Bronchial epithelial cell (primary cell): ENCODE measurements around the gene RGS6. TPM values are rescaled to one million over a fixed set of nuclear protein-coding genes. Genes with fewer than 3 reads are reported as not detected.

Source experiments
- DNase-seq: peaks from one replicate; pipeline ENCODE4 v3.0.0-alpha.2; 2010; ENCODE audit warnings: low read depth
- FAIRE-seq: peaks from 2 replicates; lab custom pipeline; 2011; peaks lifted over from hg19 to GRCh38; lab: Jason Lieb, UNC
- H3K27me3 ChIP-seq: 2 replicates; pipeline ENCODE4 v1.5.1; 2011; ENCODE audit warnings: low read length; ENCODE audit not compliant: control insufficient read depth, insufficient read depth
- H3K36me3 ChIP-seq: 2 replicates; pipeline ENCODE4 v1.5.1; 2011; ENCODE audit warnings: low read length; ENCODE audit not compliant: control insufficient read depth, insufficient read depth
- H3K4me3 ChIP-seq: 2 replicates; pipeline ENCODE4 v1.5.1; 2011; ENCODE audit warnings: mild to moderate bottlenecking, low read depth, low read length, control low read depth
- total RNA-seq: library from RNA; depleted of rRNA; stranded (reverse); fragments of >200 nt; gene quantifications from 2 replicates; pipeline ENCODE4 v1.2.1, GENCODE V29; 2014
- TF ChIP-seq, protein P1 (sequence below): IDR thresholded peaks from 2 replicates; pipeline ENCODE4 v1.5.1; 2011; ENCODE audit warnings: mild to moderate bottlenecking, moderate library complexity, low read length, control low read depth, inconsistent platforms; ENCODE audit not compliant: insufficient read depth, severe bottlenecking

Gene RGS6
- total RNA-seq, 1 donor from 2014 or later, result not detected

DNA sequence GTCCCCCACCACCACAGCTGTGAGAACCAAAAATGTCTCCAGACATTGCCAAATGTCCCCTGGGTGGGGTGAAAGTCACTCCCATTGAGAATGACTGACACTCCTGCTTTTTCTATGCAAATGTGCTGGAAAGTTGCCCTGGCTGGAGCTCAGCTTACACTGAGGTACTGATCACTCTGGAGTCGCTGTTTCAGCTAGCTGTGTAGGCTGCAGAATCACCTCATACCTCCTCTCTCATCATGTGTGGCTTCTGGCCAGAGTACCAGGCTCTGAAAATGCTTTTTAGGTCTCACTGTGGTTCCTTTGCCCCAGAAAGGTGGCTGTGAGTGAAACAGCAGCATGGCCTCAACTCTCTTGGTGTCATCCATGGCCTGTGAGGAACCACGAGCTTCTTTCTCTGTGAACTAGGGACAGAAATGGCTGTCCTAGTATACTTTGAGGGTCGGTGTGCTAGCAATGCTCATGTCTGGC lies 547.3 kb downstream of the RGS6 start:
- FAIRE-seq, result no peak
- no peaks in the 10 kb centered on the region for H3K27me3 ChIP-seq
- H3K4me3 ChIP-seq, result no peak overlapping the region
- TF ChIP-seq, protein P1, sequence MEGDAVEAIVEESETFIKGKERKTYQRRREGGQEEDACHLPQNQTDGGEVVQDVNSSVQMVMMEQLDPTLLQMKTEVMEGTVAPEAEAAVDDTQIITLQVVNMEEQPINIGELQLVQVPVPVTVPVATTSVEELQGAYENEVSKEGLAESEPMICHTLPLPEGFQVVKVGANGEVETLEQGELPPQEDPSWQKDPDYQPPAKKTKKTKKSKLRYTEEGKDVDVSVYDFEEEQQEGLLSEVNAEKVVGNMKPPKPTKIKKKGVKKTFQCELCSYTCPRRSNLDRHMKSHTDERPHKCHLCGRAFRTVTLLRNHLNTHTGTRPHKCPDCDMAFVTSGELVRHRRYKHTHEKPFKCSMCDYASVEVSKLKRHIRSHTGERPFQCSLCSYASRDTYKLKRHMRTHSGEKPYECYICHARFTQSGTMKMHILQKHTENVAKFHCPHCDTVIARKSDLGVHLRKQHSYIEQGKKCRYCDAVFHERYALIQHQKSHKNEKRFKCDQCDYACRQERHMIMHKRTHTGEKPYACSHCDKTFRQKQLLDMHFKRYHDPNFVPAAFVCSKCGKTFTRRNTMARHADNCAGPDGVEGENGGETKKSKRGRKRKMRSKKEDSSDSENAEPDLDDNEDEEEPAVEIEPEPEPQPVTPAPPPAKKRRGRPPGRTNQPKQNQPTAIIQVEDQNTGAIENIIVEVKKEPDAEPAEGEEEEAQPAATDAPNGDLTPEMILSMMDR, result no peak
- no peak for DNase-seq
- no peaks in the 10 kb centered on the region for H3K36me3 ChIP-seq

DNA sequence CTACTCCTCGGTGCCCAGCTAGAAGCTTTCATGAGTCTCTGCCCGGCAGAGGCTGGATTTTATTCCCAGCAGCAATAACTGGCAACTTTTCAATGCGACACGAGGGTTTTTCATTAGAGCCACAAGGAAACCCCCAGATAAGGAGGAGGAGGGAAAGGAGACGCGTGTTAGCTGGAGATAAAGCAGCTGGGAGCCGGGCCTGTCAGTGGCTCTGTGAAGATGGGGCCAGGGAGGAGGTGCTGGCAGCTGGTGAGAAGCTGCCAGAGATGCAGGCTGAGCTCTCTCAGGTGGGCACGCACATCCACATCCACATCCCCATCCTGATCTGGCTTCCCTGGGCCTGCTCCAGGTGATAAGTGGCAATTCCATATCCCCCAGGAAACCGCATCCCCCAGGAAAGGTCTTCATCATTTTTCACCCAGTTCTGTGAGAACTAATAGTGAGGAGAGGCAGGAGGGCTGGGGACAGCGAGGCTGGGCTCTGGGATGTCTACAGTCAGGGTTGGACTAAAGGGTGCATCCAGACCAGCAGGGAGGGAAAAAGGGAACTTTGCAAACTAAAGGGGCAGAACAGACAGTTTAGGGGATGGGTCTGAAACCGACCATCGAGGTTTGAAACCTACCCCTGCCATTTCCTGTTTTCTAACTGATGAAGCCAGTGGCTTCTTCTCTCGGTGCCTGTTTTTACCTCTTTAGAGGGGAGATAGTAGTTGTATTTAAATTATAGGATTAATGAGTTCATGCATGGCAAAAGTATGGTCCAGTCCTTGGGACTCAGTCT lies 548.4 kb downstream of the RGS6 start:
- FAIRE-seq (no peak), DNase-seq (no peak)
- H3K36me3 ChIP-seq, result no peaks in the 10 kb centered on the region
- H3K27me3 ChIP-seq, result no peaks in the 10 kb centered on the region
- TF ChIP-seq, protein P1, result no peak
- H3K4me3 ChIP-seq, result no peak overlapping the region

DNA sequence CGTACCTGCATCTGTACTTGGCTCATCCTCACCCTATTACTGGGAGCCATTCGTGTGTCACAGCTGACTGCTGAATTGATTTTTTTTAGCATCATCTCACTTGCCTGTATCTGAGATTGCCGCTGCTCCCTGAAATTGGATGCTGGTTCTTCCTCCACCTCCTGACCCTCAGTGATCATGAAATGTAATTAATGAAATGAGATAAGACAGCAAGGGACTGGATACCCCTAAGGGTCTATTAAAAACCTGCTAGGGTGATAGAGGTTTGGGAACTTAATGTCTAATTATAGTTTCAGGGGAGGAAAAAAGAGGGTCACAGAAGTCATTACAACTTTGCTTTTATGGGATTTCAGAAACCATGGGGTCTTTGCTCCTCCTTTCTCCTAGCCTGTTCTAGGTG lies 551.1 kb downstream of the RGS6 start:
- no peak for DNase-seq
- H3K36me3 ChIP-seq, result no peaks in the 10 kb centered on the region
- FAIRE-seq, result no peak
- H3K4me3 ChIP-seq, result no peak overlapping the region
- H3K27me3 ChIP-seq, result no peaks in the 10 kb centered on the region
- TF ChIP-seq, protein P1, result no peak

DNA sequence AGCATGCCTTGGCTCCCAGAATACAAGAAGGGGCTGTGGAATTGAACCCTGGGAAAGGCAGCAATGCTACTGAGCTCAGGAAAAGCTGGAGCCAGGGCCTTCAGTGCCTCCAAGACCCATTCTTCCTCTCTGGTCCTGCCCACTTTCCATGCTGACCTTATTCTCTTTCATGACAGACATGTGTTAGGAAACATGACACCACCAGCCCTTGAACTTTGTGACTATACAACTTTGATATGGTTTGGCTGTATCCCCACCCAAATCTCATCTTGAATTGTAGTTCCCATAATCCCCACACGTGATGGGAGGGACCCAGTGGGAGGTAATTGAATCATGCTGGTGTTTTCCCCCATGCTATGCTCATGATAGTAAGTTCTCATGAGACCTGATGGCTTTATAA lies 553.5 kb downstream of the RGS6 start:
- TF ChIP-seq, protein P1, result no peak
- FAIRE-seq (no peak), DNase-seq (no peak)
- no peak overlapping the region for H3K4me3 ChIP-seq
- H3K27me3 ChIP-seq, result no peaks in the 10 kb centered on the region
- H3K36me3 ChIP-seq, result no peaks in the 10 kb centered on the region

DNA sequence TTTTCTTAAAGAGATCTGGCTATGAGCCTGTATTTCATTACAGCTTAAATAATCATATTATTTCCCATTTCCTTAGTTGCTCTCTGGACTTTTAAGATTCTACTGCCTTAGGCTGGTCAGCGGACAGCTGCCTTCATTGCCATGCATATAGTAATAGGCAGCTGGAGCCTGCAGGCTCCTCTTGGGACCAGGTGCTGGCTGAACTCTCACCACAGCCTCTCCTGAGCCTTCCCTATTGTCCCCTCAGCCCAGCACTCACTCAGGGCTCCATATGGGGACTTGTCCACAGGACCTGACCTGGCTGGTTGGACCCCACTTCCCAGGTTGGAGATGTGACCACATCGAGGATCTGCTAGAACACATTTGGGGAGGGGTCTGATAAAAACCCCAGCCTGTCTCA lies 556.3 kb downstream of the RGS6 start:
- Histone ChIP-seq H3K27me3 (no peaks in the 10 kb centered on the region), H3K36me3 (no peaks in the 10 kb centered on the region), H3K4me3 (no peak overlapping the region)
- TF ChIP-seq, protein P1, result no peak
- DNase-seq, result no peak
- no peak for FAIRE-seq
